Vagina (tissue), 2 donors: Measurements from ENCODE around the gene GLRX5. TPM values are rescaled to one million over a fixed set of nuclear protein-coding genes. Genes with fewer than 3 reads are reported as not detected.

Experiments
- DNase-seq, 2 donors: peaks; one replicate each; pipeline ENCODE4 v3.0.0-alpha.2; 2017; ENCODE audit errors: extremely low spot score in 2 of 2
- H3K27ac ChIP-seq: fragments of 200-600 bp; sonication (generic); one replicate; pipeline ENCODE4 v1.5.1; 2019
- H3K27me3 ChIP-seq: fragments of 200-600 bp; sonication (generic); one replicate; pipeline ENCODE4 v1.5.1; 2019
- H3K36me3 ChIP-seq, 2 donors: fragments of 200-600 bp; sonication (generic); one replicate each; pipeline ENCODE4 v1.5.1; 2017 to 2019
- H3K4me1 ChIP-seq: fragments of 200-600 bp; sonication (generic); one replicate; pipeline ENCODE4 v1.5.1; 2019
- H3K4me3 ChIP-seq, 2 donors: fragments of 200-600 bp; sonication (generic); 1 replicate in 1 of 2; 2 replicates in 1 of 2; pipeline ENCODE4 v1.5.1; 2016 to 2019
- H3K9me3 ChIP-seq: fragments of 200-600 bp; sonication (generic); one replicate; pipeline ENCODE4 v1.5.1; 2019
- POLR2A ChIP-seq, 2 donors: fragments of 450-650 bp; IDR thresholded peaks; one replicate each; pipeline ENCODE4 v1.6.1; 2017; ENCODE audit warnings: antibody characterized with exemption in 2 of 2, mild to moderate bottlenecking in 2 of 2, moderate library complexity in 2 of 2
- POLR2AphosphoS5 ChIP-seq, 2 donors: sonication (generic); formaldehyde crosslinking; IDR thresholded peaks; one replicate each; pipeline ENCODE4 v1.9.0; 2017; ENCODE audit warnings: antibody characterized with exemption in 2 of 2, mild to moderate bottlenecking in 2 of 2, low read depth in 1 of 2; ENCODE audit not compliant: insufficient read depth in 1 of 2
- intact Hi-C: fragments of 100-400 bp; cut with DNase I; formaldehyde crosslinking; loops from one replicate; pipeline ENCODE4 v1.15.1; 2023
- total RNA-seq: library from RNA; depleted of rRNA; stranded (reverse); fragments of >200 nt; gene quantifications from one replicate; pipeline ENCODE4 v1.2.3, GENCODE V29; 2016
- TF ChIP-seq, protein P1 (sequence below), 3 experiments: fragments of 450-650 bp in 2 of 3; fragments of 200-600 bp in 1 of 3; sonication (generic) in 1 of 3; IDR thresholded peaks; one replicate each; pipeline ENCODE4 v1.5.1; 2017 to 2019; ENCODE audit warnings: antibody characterized with exemption in 3 of 3, mild to moderate bottlenecking in 2 of 3, moderate library complexity in 2 of 3

Gene GLRX5
- total RNA-seq, 1 donor from 2014 or later = 20.4 TPM

GRCh38 chr14:95522116-95522515 lies 12.7 kb upstream of the GLRX5 start:
- Histone ChIP-seq H3K4me1 (peaks cover 68% of the 10 kb centered on the region), H3K36me3 (no peaks in the 10 kb centered on the region), H3K4me3 (no peak overlapping the region), H3K27me3 (no peaks in the 10 kb centered on the region), H3K27ac (no peak overlapping the region), H3K9me3 (no peaks in the 10 kb centered on the region)
- TF ChIP-seq POLR2A (IDR thresholded peaks at IDR 0.05) (no peak), POLR2AphosphoS5 (IDR thresholded peaks at IDR 0.05; ENCODE audit: insufficient read depth in 1 of 2, low read depth in 1 of 2) (no peak)
- TF ChIP-seq, protein P1, sequence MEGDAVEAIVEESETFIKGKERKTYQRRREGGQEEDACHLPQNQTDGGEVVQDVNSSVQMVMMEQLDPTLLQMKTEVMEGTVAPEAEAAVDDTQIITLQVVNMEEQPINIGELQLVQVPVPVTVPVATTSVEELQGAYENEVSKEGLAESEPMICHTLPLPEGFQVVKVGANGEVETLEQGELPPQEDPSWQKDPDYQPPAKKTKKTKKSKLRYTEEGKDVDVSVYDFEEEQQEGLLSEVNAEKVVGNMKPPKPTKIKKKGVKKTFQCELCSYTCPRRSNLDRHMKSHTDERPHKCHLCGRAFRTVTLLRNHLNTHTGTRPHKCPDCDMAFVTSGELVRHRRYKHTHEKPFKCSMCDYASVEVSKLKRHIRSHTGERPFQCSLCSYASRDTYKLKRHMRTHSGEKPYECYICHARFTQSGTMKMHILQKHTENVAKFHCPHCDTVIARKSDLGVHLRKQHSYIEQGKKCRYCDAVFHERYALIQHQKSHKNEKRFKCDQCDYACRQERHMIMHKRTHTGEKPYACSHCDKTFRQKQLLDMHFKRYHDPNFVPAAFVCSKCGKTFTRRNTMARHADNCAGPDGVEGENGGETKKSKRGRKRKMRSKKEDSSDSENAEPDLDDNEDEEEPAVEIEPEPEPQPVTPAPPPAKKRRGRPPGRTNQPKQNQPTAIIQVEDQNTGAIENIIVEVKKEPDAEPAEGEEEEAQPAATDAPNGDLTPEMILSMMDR (IDR thresholded peaks at IDR 0.05) = no peak
- intact Hi-C loops = no loop called here
- DNase-seq = no peak

DNA sequence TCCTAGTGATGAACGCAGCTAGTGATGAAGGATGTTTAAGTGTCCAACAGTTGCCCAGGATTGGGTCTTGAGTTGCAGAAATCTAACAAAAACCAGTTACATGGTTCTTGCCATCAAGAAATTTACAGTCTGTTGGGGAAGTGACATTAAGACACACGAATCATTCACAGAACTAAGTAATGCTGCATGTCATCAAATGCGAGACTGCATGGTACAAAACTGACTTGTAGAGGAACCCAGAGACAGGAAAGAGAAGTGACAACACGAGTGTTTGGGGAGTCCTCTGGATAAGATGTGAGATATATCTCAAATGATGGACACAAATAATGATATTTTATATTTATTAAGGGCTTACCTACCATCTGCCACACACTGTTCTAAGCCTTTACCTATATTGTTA lies 12.3 kb upstream of the GLRX5 start:
- Histone ChIP-seq H3K4me3 (no peak overlapping the region), H3K9me3 (no peaks in the 10 kb centered on the region), H3K27me3 (no peaks in the 10 kb centered on the region), H3K4me1 (peaks cover 64% of the 10 kb centered on the region), H3K36me3 (no peaks in the 10 kb centered on the region), H3K27ac (no peak overlapping the region)
- TF ChIP-seq POLR2A (IDR thresholded peaks at IDR 0.05) = no peak
- TF ChIP-seq, protein P1 (IDR thresholded peaks at IDR 0.05) = no peak
- TF ChIP-seq POLR2AphosphoS5 (IDR thresholded peaks at IDR 0.05; ENCODE audit: insufficient read depth in 1 of 2, low read depth in 1 of 2) = no peak
- intact Hi-C loops = no loop called here
- no peak for DNase-seq

DNA sequence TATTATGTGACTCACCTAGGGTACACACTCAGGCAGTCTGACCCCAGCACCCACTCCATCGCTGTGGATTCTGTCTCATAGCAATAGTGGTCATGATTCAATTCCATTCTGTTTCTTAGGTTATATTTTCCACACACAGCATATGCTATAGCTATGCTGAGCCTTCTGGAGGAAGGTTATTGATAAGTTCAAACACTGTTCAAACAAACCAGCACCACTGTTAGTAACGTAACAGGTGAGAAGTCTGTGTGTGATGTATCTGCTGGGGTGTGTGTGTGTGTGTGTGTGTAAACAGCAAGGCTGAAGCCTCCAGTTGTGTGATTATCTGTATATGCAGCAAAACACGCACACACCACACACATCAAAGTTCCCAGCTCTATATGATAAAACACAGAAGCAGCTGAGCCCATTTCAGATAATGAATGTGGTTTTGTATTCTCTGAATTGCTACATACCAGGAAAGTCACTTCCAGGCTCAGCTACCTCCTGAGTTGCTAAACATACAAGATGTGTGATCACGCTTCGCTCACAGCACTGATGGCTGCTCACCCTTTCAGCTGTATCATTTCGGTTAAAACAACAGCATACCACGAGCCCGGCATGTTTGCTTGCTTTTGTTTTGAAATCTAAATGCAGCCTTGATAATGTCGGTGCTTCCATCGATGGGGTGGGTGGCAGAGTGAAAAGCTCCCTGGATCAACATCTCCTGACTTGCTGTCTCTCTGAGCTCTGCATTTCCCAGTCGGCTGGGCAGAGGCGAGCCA lies 11.6 kb upstream of the GLRX5 start:
- H3K4me3 ChIP-seq = no peak overlapping the region

DNA sequence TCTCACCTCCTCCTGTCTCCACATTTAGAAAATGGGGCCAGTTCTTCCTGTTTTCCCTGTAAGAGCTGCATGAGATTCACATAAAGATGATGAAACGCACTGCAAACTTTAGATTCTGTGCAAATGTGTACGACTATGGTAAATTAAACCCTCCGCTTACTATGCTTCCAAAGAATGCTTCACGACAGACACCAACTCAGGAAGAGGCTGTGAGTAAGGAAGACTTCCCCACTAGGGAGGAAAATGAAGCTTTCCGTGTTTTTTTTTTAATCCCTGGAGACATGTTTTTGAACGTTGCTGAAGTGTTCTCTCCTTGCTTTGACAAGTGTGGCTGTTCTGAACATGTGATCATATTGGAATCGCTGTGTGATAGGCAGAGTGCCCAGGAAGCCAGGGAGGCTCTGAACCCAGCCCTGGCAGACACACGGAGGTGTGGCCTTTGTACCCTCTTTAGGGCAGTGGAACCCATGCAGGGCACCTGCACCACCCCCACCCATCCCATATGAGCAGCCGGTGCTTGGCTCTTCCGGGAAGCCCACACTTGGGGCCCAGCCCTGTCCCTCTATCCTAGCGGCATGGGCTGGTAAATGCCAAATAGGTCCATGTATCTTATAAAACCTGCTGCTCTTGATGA lies 10.9 kb upstream of the GLRX5 start:
- intact Hi-C loops = loop anchor here (2.0 kb wide), 1 partner anchor 81 kb away; no protein-coding TSS in a partner anchor
- TF ChIP-seq POLR2AphosphoS5 (IDR thresholded peaks at IDR 0.05; ENCODE audit: insufficient read depth in 1 of 2, low read depth in 1 of 2) (no peak), POLR2A (IDR thresholded peaks at IDR 0.05) (no peak)
- TF ChIP-seq, protein P1 (IDR thresholded peaks at IDR 0.05) = no peak
- Histone ChIP-seq H3K9me3 (no peaks in the 10 kb centered on the region), H3K36me3 (no peaks in the 10 kb centered on the region), H3K4me3 (no peak overlapping the region), H3K27me3 (no peaks in the 10 kb centered on the region), H3K27ac (no peak overlapping the region), H3K4me1 (peaks cover 51% of the 10 kb centered on the region)
- DNase-seq = no peak

More for the DNA sequence above, 11.6 kb upstream of the GLRX5 start:
- Histone ChIP-seq H3K4me1 (peaks cover 58% of the 10 kb centered on the region), H3K9me3 (no peaks in the 10 kb centered on the region), H3K27ac (no peak overlapping the region), H3K36me3 (no peaks in the 10 kb centered on the region), H3K27me3 (no peaks in the 10 kb centered on the region)
- no peak for DNase-seq
- TF ChIP-seq POLR2A (IDR thresholded peaks at IDR 0.05) (no peak), POLR2AphosphoS5 (IDR thresholded peaks at IDR 0.05; ENCODE audit: insufficient read depth in 1 of 2, low read depth in 1 of 2) (no peak)
- TF ChIP-seq, protein P1 (IDR thresholded peaks at IDR 0.05) = no peak
- intact Hi-C loops = no loop called here
